ENCODE measurements around the gene AGO1. TPM values are rescaled to one million over a fixed set of nuclear protein-coding genes. Genes with fewer than 3 reads are reported as not detected.
"Not testable (repeated sequence)": the region's sequence is repeated elsewhere in the genome, so short reads cannot be mapped to it uniquely, and the experiment has no call there.

Gene AGO1
- total RNA-seq, 1 experiment from 2014 or later: 81.8 TPM

DNA sequence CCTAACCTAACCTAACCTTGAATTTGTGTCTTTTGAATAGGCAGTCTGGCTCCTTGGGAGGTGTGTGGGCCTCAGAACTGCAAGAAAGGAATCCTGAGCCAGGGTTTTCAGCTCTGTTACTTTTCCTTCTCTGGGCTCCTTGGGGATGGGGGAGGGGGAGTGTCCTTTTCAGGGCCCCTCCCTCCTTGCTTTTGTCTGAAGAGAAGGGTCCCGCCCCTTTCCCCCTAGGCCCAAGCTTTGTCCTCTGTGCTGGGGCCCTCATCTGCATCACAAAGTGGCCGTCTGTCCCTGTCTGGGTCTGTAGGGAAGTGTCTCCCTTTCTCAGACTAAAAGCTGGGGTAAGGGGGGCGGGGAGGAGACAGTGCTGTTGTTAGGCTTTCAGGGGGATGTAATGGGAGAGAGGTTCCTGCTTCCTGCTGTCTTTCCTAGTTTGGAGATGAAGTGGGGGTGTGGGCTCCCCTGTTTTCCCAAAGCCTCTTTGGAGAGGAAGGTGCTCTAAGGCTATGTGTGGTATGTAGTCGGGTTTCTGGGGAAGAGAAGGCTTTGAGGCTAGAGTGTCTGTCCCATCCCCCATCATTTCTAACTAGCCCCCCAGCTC lies 3.1 kb downstream of the AGO1 start (continued):
- TF ChIP-seq, protein P1, sequence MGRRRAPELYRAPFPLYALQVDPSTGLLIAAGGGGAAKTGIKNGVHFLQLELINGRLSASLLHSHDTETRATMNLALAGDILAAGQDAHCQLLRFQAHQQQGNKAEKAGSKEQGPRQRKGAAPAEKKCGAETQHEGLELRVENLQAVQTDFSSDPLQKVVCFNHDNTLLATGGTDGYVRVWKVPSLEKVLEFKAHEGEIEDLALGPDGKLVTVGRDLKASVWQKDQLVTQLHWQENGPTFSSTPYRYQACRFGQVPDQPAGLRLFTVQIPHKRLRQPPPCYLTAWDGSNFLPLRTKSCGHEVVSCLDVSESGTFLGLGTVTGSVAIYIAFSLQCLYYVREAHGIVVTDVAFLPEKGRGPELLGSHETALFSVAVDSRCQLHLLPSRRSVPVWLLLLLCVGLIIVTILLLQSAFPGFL (CRISPR knock-in tag; IDR thresholded peaks at IDR 0.05; ENCODE audit: borderline replicate concordance): no peak
- no peak for TF ChIP-seq NR3C1 (CRISPR knock-in tag; conservative IDR thresholded peaks at IDR 0.05; ENCODE audit: low read depth)
- TF ChIP-seq IRF2 (CRISPR knock-in tag; IDR thresholded peaks at IDR 0.05; ENCODE audit: borderline replicate concordance, low read depth): no peak

DNA sequence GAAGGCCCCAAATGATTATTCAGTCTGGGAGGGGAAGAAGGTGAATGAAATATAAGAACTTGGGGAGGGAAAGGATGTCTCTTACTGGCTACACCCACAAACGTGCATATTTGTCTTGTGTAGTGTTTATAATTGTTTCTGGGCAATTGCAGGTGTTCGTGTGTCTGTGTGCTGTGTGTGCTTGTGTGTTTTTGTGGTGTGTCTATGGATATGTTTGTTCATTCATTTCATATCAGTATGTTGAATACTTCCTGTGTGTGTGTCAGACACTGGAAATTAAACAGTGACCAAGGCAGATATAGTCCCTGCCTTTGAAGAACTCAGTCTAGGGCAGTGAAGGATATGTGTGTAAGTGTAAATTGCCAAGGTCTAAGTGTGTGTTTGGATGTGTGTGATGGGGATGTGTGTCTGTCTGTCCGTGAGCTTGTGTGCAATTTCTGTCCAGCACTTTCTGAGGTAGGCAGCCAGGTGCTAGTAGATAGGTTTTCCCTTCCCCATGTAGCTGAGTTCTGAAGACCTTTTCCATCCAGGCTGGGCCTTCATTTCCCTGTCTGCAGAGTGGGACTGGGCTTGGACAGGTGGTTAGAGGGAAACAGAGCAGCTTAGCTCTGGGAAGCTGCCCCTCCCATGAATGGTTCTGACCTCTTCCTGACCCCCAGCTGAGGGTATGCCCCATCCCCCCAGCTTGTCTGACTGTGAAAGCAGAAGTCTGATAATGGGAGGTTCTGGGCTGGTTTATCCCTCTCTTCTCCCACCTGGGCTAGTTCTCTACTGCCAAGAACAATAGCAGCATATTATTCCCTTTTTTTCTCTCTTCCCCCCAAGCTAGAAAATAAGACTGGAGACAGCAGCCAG lies 3.8 kb downstream of the AGO1 start:
- Mint-ChIP-seq H3K27me3 (ENCODE audit: low read depth) (no peaks in the 10 kb centered on the region), H3K27ac (peak overlapping the region; percentile 98), H3K9me3 (no peaks in the 10 kb centered on the region), H3K4me3 (peak overlapping the region; percentile 67), H3K36me3 (peaks cover 27% of the 10 kb centered on the region), H3K4me1 (peaks cover 53% of the 10 kb centered on the region)
- ChIA-PET POLR2A (interaction anchor here (0.5 to 1.7 kb wide), 4 partner anchors 10 to 1677 kb away, joined by 3 to 12 read pairs (median 4); partner anchors contain the start of genes AGO3 and CLSPN), CTCF (interaction anchor here (0.6 to 1.9 kb wide), 6 partner anchors 16 to 171 kb away, joined by 3 to 6 read pairs (median 4); partner anchors contain the start of genes AGO3 and CLSPN)
- ATAC-seq: peak; percentile 4; the same call in 1 of the 2 replicates
- TF ChIP-seq, protein P2, sequence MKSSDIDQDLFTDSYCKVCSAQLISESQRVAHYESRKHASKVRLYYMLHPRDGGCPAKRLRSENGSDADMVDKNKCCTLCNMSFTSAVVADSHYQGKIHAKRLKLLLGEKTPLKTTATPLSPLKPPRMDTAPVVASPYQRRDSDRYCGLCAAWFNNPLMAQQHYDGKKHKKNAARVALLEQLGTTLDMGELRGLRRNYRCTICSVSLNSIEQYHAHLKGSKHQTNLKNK (CRISPR knock-in tag; IDR thresholded peaks at IDR 0.05): no peak
- TF ChIP-seq, protein P3, sequence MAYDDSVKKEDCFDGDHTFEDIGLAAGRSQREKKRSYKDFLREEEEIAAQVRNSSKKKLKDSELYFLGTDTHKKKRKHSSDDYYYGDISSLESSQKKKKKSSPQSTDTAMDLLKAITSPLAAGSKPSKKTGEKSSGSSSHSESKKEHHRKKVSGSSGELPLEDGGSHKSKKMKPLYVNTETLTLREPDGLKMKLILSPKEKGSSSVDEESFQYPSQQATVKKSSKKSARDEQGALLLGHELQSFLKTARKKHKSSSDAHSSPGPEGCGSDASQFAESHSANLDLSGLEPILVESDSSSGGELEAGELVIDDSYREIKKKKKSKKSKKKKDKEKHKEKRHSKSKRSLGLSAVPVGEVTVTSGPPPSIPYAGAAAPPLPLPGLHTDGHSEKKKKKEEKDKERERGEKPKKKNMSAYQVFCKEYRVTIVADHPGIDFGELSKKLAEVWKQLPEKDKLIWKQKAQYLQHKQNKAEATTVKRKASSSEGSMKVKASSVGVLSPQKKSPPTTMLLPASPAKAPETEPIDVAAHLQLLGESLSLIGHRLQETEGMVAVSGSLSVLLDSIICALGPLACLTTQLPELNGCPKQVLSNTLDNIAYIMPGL (CRISPR knock-in tag; IDR thresholded peaks at IDR 0.05): no peak
- DNase-seq (ENCODE audit: low spot score): peak; percentile 32

DNA sequence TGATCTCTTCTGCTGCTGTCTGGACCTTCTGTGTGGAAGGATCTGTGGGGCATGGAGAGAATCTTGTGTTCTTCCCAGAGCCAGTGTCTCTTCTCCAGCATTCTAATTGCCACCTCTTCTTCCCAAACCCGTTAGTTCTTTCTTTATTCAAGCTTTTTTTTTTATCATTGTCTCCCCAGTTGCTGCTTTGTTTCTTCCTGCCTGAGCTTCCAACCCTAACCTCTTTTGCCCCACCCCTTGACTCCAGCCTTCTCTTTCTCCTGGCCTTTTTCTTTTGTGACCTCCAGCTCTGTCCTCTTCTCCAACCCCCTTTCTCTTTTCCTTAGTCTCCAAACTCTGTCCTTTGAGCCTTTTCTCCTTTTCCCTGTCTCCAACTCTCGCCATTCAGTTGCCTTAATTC lies 4.5 kb downstream of the AGO1 start:
- ChIA-PET POLR2A (interaction anchor here (0.5 to 1.7 kb wide), 2 partner anchors 9 to 1677 kb away, joined by 3 to 4 read pairs; no protein-coding TSS in a partner anchor), CTCF (interaction anchor here (0.6 to 1.9 kb wide), 4 partner anchors 38 to 172 kb away, joined by 3 to 5 read pairs (median 4); partner anchors contain the start of genes AGO3 and CLSPN)
- ATAC-seq (no peak), DNase-seq (ENCODE audit: low spot score) (no peak)
- TF ChIP-seq EMX1 (CRISPR knock-in tag; IDR thresholded peaks at IDR 0.05): no peak
- TF ChIP-seq, protein P3 (CRISPR knock-in tag; IDR thresholded peaks at IDR 0.05): no peak
- Mint-ChIP-seq H3K27me3 (ENCODE audit: low read depth) (no peaks in the 10 kb centered on the region), H3K36me3 (peaks cover 33% of the 10 kb centered on the region), H3K4me3 (peak overlapping the region; percentile 67), H3K27ac (0 out of 2 replicates have a peak overlapping the region, but pooled peaks have one; percentile 98), H3K4me1 (peaks cover 46% of the 10 kb centered on the region), H3K9me3 (no peaks in the 10 kb centered on the region)

DNA sequence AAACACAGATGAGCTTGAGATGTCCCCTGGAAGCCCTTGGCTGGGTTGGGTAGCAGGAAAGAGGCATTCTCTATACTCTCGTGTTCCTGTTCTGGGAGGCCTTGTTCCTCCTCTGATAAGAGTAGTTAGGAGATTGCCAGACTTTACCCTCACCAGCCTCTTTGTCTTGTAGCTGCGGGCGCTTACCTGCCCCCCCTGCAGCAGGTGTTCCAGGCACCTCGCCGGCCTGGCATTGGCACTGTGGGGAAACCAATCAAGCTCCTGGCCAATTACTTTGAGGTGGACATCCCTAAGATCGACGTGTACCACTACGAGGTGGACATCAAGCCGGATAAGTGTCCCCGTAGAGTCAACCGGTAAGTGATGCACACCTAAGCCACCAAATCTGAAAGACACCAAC lies 5.2 kb downstream of the AGO1 start:
- Mint-ChIP-seq H3K27ac (no peak overlapping the region), H3K27me3 (ENCODE audit: low read depth) (no peaks in the 10 kb centered on the region), H3K36me3 (peaks cover 40% of the 10 kb centered on the region), H3K9me3 (no peaks in the 10 kb centered on the region), H3K4me1 (peaks cover 43% of the 10 kb centered on the region), H3K4me3 (no peak overlapping the region)
- ATAC-seq: no peak
- DNase-seq (ENCODE audit: low spot score): no peak
- ChIA-PET POLR2A (no interaction called here), CTCF (no interaction called here)
- TF ChIP-seq ZNF416 (CRISPR knock-in tag; IDR thresholded peaks at IDR 0.05) (no peak), ETV6 (CRISPR knock-in tag; IDR thresholded peaks at IDR 0.05) (no peak), EMX1 (CRISPR knock-in tag; IDR thresholded peaks at IDR 0.05) (no peak)
- TF ChIP-seq, protein P3 (CRISPR knock-in tag; IDR thresholded peaks at IDR 0.05): no peak

DNA sequence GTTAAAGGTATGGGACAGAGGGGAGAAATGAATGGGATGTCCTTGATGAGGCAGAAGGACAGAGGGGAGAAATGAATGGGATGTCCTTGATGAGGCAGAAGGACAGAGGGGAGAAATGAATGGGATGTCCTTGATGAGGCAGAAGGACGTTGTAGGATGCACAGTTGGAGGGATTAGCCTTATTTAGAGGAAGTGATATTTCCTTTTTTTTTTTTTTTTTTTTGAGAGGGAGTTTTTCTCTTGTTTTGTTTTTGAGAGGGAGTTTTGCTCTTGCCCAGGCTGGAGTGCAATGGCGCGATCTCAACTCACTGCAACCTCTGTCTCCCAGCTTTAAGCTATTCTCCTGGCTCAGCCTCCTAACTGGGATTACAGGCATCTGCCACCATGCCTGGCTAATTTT lies 6.0 kb downstream of the AGO1 start:
- H3K4me3 Mint-ChIP-seq; POLR2A ChIA-PET; H3K27ac Mint-ChIP-seq; ATAC-seq; H3K9me3 Mint-ChIP-seq; DNase-seq (ENCODE audit: low spot score); CTCF ChIA-PET; H3K27me3 Mint-ChIP-seq (ENCODE audit: low read depth): not testable (repeated sequence)
- Mint-ChIP-seq H3K4me1 (peaks cover 43% of the 10 kb centered on the region), H3K36me3 (peaks cover 44% of the 10 kb centered on the region)
